GM20000 (cell line): Measurements from ENCODE around the gene RANBP9.
A peak's percentile ranks its signal among the peaks of the same experiment; 100 is the strongest.

ENCODE experiments used
- DNase-seq: peaks from one replicate; pipeline ENCODE4 v3.0.0; 2012; ENCODE audit warnings: low spot score
- CTCF ChIP-seq: IDR thresholded peaks from 2 replicates; pipeline ENCODE4 v1.5.1; 2012; ENCODE audit warnings: mild to moderate bottlenecking, control low read depth; ENCODE audit errors: extremely low read depth, missing control alignments

The RANBP9 gene

GRCh38 chr6:13633343-13633742 lies 78.3 kb downstream of the RANBP9 start:
- no peak for TF ChIP-seq CTCF
- no peak for DNase-seq

- no peak for TF ChIP-seq CTCF
- no peak for DNase-seq
Observed at GRCh38 chr6:13630499-13630898, 81.1 kb downstream of the RANBP9 start.

GRCh38 chr6:13629459-13630116 lies 82.0 kb downstream of the RANBP9 start:
- no peak for DNase-seq
- TF ChIP-seq CTCF: no peak

GRCh38 chr6:13624871-13625288 lies 86.8 kb downstream of the RANBP9 start:
- TF ChIP-seq CTCF: peak; percentile 21
- peak; percentile 45 for DNase-seq

GRCh38 chr6:13617066-13617465 lies 94.6 kb downstream of the RANBP9 start:
- DNase-seq: no peak
- TF ChIP-seq CTCF: no peak

GRCh38 chr6:13615792-13616120 lies 95.9 kb downstream of the RANBP9 start:
- DNase-seq: peak; percentile 28
- no peak for TF ChIP-seq CTCF

- peak; percentile 98 for DNase-seq
- peak; percentile 94 for TF ChIP-seq CTCF
Observed at GRCh38 chr6:13614926-13615791, 96.5 kb downstream of the RANBP9 start, which contains the start of gene NOL7. NOL7 (plus strand) TSS chr6:13615335; CDS start chr6:13615359, 24 bp downstream.
